A673 (cell line): ENCODE data around the gene DCANP1. TPM values are rescaled to one million over a fixed set of nuclear protein-coding genes. Genes with fewer than 3 reads are reported as not detected.
A peak's percentile ranks its signal among the peaks of the same experiment; 100 is the strongest.

Experiments
- BruUV-seq: library from RNA; stranded (reverse); fragments of 400-500 nt; replicated peaks from 2 replicates; lab custom pipeline; 2021; lab: Mats Ljungman, UMichigan
- CTCF ChIA-PET: fragments of 300-600 bp; sonication (Branson Sonifier 250); formaldehyde crosslinking; loops from one replicate; lab custom pipeline; 2022; ENCODE audit warnings: antibody characterized with exemption; lab: Charles Lee
- POLR2A ChIA-PET: fragments of 300-600 bp; sonication (Branson Sonifier 250); formaldehyde crosslinking; loops from one replicate; lab custom pipeline; 2022; ENCODE audit warnings: antibody characterized with exemption; ENCODE audit not compliant: low non-redundant PET; lab: Charles Lee
- DNase-seq: peaks from one replicate; pipeline ENCODE4 v3.0.0-alpha.2; 2015; ENCODE audit warnings: low spot score
- H3K27ac ChIP-seq: fragments of 200-600 bp; sonication (generic); 2 replicates; pipeline ENCODE4 v1.5.1; 2016; ENCODE audit warnings: mixed run types, low read depth, mild to moderate bottlenecking, mixed read lengths, antibody characterized with exemption, low read length; ENCODE audit not compliant: poor library complexity, severe bottlenecking
- H3K27me3 ChIP-seq: fragments of 200-600 bp; sonication (generic); replicated peaks from 2 replicates; pipeline ENCODE4 v1.6.1; 2017; ENCODE audit warnings: mixed run types, low read depth, mild to moderate bottlenecking, mixed read lengths, antibody characterized with exemption, low read length; ENCODE audit not compliant: insufficient read depth, poor library complexity
- H3K36me3 ChIP-seq: fragments of 200-600 bp; sonication (generic); 2 replicates; pipeline ENCODE4 v1.6.1; 2016; ENCODE audit warnings: mixed run types, mild to moderate bottlenecking, mixed read lengths, antibody characterized with exemption, low read length; ENCODE audit not compliant: insufficient read depth, poor library complexity, severe bottlenecking
- H3K4me1 ChIP-seq: fragments of 200-600 bp; sonication (generic); 2 replicates; pipeline ENCODE4 v1.6.1; 2017; ENCODE audit warnings: mixed run types, mild to moderate bottlenecking, mixed read lengths, antibody characterized with exemption, low read length; ENCODE audit not compliant: insufficient read depth, poor library complexity, severe bottlenecking
- H3K4me3 ChIP-seq: fragments of 200-600 bp; sonication (generic); 2 replicates; pipeline ENCODE4 v1.5.1; 2016; ENCODE audit warnings: low read depth, mixed run types, mild to moderate bottlenecking, mixed read lengths, low read length; ENCODE audit not compliant: poor library complexity, severe bottlenecking
- H3K9me3 ChIP-seq: fragments of 200-600 bp; sonication (generic); 2 replicates; pipeline ENCODE4 v1.6.1; 2016; ENCODE audit warnings: mixed run types, low read depth, mild to moderate bottlenecking, mixed read lengths, antibody characterized with exemption, low read length; ENCODE audit not compliant: poor library complexity, severe bottlenecking
- CTCF ChIP-seq: fragments of 300-800, 200-600 bp; sonication (generic); conservative IDR thresholded peaks from 2 replicates; pipeline ENCODE4 v1.5.1; 2017; ENCODE audit warnings: low read depth, mild to moderate bottlenecking, antibody characterized with exemption, low read length, moderate library complexity, mixed read lengths
- EZH2 ChIP-seq: fragments of 200-600 bp; sonication (generic); IDR thresholded peaks from 2 replicates; pipeline ENCODE4 v1.6.1; 2017; ENCODE audit warnings: borderline replicate concordance, low read depth, mild to moderate bottlenecking, mixed read lengths, antibody characterized with exemption, low read length; ENCODE audit not compliant: poor library complexity, severe bottlenecking
- intact Hi-C: fragments of 100-400 bp; cut with micrococcal nuclease; formaldehyde crosslinking; loops from one replicate; pipeline ENCODE4 v1.10.0; 2022; ENCODE audit not compliant: unreplicated experiment
- total RNA-seq: library from RNA; stranded (reverse); gene quantifications from 2 replicates; pipeline ENCODE4 v1.2.3, GENCODE V29; 2021

DCANP1 gene
- total RNA-seq, 1 experiment from 2014 or later = not detected

- Histone ChIP-seq H3K27me3 (peaks cover 25% of the 10 kb centered on the region), H3K36me3 (no peaks in the 10 kb centered on the region), H3K27ac (no peak overlapping the region), H3K4me3 (no peak overlapping the region), H3K4me1 (no peaks in the 10 kb centered on the region), H3K9me3 (no peaks in the 10 kb centered on the region)
- BruUV-seq = no TSS peak
- peak; percentile 73 for DNase-seq
- CTCF ChIA-PET = interaction anchor here (0.9 to 2.0 kb wide), 5 partner anchors 8 to 96 kb away, joined by 4 to 8 read pairs (median 5); no protein-coding TSS in a partner anchor
- no peak for TF ChIP-seq EZH2
- TF ChIP-seq CTCF = peak; percentile 95
- intact Hi-C loops = no loop called here
- POLR2A ChIA-PET = interaction anchor here (0.7 kb wide), 1 partner anchor 378 kb away, joined by 4 read pairs; no protein-coding TSS in a partner anchor
These were observed 10.4 kb upstream of the DCANP1 start for GRCh38 chr5:135457424-135458071.

- Histone ChIP-seq H3K4me1 (no peaks in the 10 kb centered on the region), H3K27ac (no peak overlapping the region), H3K27me3 (peaks cover 35% of the 10 kb centered on the region), H3K4me3 (no peak overlapping the region), H3K36me3 (no peaks in the 10 kb centered on the region), H3K9me3 (no peaks in the 10 kb centered on the region)
- TF ChIP-seq EZH2 (no peak), CTCF (no peak)
- intact Hi-C loops = no loop called here
- ChIA-PET CTCF (interaction anchor here (1.4 to 2.0 kb wide), 2 partner anchors 10 to 97 kb away, joined by 5 to 8 read pairs; no protein-coding TSS in a partner anchor), POLR2A (no interaction called here)
- no TSS peak for BruUV-seq
- DNase-seq = no peak
These were observed 9.3 kb upstream of the DCANP1 start for GRCh38 chr5:135456238-135457099.

GRCh38 chr5:135455876-135456237, 8.7 kb upstream of the DCANP1 start:
- ChIA-PET CTCF (interaction anchor here (2.0 kb wide), 1 partner anchor 10 kb away, joined by 8 read pairs; no protein-coding TSS in a partner anchor), POLR2A (no interaction called here)
- H3K27ac ChIP-seq = no peak overlapping the region
- peaks cover 35% of the 10 kb centered on the region for H3K27me3 ChIP-seq
- TF ChIP-seq EZH2 (no peak), CTCF (no peak)
- DNase-seq = no peak
- no TSS peak for BruUV-seq
- no peak overlapping the region for H3K4me3 ChIP-seq
- intact Hi-C loops = no loop called here
- no peaks in the 10 kb centered on the region for H3K9me3 ChIP-seq
- H3K4me1 ChIP-seq = no peaks in the 10 kb centered on the region
- no peaks in the 10 kb centered on the region for H3K36me3 ChIP-seq
